HepG2 (cell line): ENCODE data around the gene PMVK. TPM values are rescaled to one million over a fixed set of nuclear protein-coding genes. Genes with fewer than 3 reads are reported as not detected.
A peak's percentile ranks its signal among the peaks of the same experiment; 100 is the strongest.

Experiments used
- HIVEP1 ChIP-seq: sonication (generic); formaldehyde crosslinking; IDR thresholded peaks from 2 replicates; pipeline ENCODE4 v1.4.0; 2020; ENCODE audit warnings: mild to moderate bottlenecking, missing genetic modification reagents
- KMT2A ChIP-seq: sonication (generic); formaldehyde crosslinking; IDR thresholded peaks from 2 replicates; pipeline ENCODE4 v1.4.0; 2020; ENCODE audit warnings: missing genetic modification reagents
- NAIF1 ChIP-seq: sonication (generic); formaldehyde crosslinking; IDR thresholded peaks from 2 replicates; pipeline ENCODE4 v1.5.0; 2020; ENCODE audit warnings: mild to moderate bottlenecking, missing genetic modification reagents, borderline replicate concordance
- SP5 ChIP-seq: IDR thresholded peaks from 2 replicates; pipeline ENCODE4 v1.6.1; 2016; ENCODE audit warnings: low read depth, borderline replicate concordance
- TBX2 ChIP-seq: sonication (generic); formaldehyde crosslinking; IDR thresholded peaks from 2 replicates; pipeline ENCODE4 v1.5.0; 2020; ENCODE audit warnings: missing genetic modification reagents, mild to moderate bottlenecking, borderline replicate concordance
- ZSCAN21 ChIP-seq: sonication (generic); formaldehyde crosslinking; IDR thresholded peaks from 2 replicates; pipeline ENCODE4 v1.8.0; 2022; ENCODE audit warnings: mild to moderate bottlenecking, missing genetic modification reagents, moderate library complexity, borderline replicate concordance
- polyA plus RNA-seq, 8 experiments: library from polyadenylated mRNA; depleted of rRNA in 3 of 8; stranded (reverse) in 7 of 8; unstranded in 1 of 8; fragments of >200 nt; fragmentation: Illumina TruSeq in 4 of 8; extraction: Trizol in 4 of 8; gene quantifications; 2 replicates each; pipeline versions ENCODE4 v1.2.1 to v1.2.3, GENCODE V29; 2011 to 2016; ENCODE audit warnings: low read depth in 4 of 8, missing spikeins in 1 of 8, mixed read lengths in 1 of 8; ENCODE audit not compliant: insufficient read depth in 1 of 8
- total RNA-seq, 5 experiments: library from RNA; depleted of rRNA; stranded (reverse); fragments of >200 nt; fragmentation: Illumina TruSeq; extraction: Trizol; gene quantifications; 2 replicates each; pipeline ENCODE4 v1.2.3, GENCODE V29; 2016; ENCODE audit warnings: low read depth in 1 of 5
- TF ChIP-seq, protein P1 (sequence below): sonication (generic); formaldehyde crosslinking; IDR thresholded peaks from 2 replicates; pipeline ENCODE4 v1.4.0; 2020; ENCODE audit warnings: mild to moderate bottlenecking, missing genetic modification reagents

PMVK gene
- total and polyA plus RNA-seq, 2 of the 13 experiments (the other 11 are each of a cell fraction or from before 2014, with no cell fraction given), result 3.9 to 12.6 TPM

GRCh38 chr1:154982897-154983648 lies 46.6 kb upstream of the PMVK start, which contains the start of gene FLAD1 (continued):
- TF ChIP-seq, protein P1, sequence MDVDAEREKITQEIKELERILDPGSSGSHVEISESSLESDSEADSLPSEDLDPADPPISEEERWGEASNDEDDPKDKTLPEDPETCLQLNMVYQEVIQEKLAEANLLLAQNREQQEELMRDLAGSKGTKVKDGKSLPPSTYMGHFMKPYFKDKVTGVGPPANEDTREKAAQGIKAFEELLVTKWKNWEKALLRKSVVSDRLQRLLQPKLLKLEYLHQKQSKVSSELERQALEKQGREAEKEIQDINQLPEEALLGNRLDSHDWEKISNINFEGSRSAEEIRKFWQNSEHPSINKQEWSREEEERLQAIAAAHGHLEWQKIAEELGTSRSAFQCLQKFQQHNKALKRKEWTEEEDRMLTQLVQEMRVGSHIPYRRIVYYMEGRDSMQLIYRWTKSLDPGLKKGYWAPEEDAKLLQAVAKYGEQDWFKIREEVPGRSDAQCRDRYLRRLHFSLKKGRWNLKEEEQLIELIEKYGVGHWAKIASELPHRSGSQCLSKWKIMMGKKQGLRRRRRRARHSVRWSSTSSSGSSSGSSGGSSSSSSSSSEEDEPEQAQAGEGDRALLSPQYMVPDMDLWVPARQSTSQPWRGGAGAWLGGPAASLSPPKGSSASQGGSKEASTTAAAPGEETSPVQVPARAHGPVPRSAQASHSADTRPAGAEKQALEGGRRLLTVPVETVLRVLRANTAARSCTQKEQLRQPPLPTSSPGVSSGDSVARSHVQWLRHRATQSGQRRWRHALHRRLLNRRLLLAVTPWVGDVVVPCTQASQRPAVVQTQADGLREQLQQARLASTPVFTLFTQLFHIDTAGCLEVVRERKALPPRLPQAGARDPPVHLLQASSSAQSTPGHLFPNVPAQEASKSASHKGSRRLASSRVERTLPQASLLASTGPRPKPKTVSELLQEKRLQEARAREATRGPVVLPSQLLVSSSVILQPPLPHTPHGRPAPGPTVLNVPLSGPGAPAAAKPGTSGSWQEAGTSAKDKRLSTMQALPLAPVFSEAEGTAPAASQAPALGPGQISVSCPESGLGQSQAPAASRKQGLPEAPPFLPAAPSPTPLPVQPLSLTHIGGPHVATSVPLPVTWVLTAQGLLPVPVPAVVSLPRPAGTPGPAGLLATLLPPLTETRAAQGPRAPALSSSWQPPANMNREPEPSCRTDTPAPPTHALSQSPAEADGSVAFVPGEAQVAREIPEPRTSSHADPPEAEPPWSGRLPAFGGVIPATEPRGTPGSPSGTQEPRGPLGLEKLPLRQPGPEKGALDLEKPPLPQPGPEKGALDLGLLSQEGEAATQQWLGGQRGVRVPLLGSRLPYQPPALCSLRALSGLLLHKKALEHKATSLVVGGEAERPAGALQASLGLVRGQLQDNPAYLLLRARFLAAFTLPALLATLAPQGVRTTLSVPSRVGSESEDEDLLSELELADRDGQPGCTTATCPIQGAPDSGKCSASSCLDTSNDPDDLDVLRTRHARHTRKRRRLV (CRISPR knock-in tag), result peak; percentile 43; the same call in 1 of the 2 replicates
- peak; percentile 46; the same call in 1 of the 2 replicates for TF ChIP-seq SP5
- TF ChIP-seq ZSCAN21 (CRISPR knock-in tag), result 0 out of 2 replicates have a peak, but pooled peaks have one; percentile 17
- TF ChIP-seq HIVEP1 (CRISPR knock-in tag), result 0 out of 2 replicates have a peak, but pooled peaks have one; percentile 41
- TF ChIP-seq NAIF1 (CRISPR knock-in tag), result no peak
- peak; percentile 74; the same call in 1 of the 2 replicates for TF ChIP-seq KMT2A (CRISPR knock-in tag)
- peak; percentile 39; the same call in 1 of the 2 replicates for TF ChIP-seq TBX2
- TF ChIP-seq, all 625 proteins: peak for 162
